IPS DF 6.9 (cell line): Measurements from ENCODE around the gene PPP6R1.
A peak's percentile ranks its signal among the peaks of the same experiment; 100 is the strongest.

Experiments
- DNase-seq: peaks from one replicate; pipeline ENCODE4 v3.0.0-alpha.2; 2013; ENCODE audit warnings: low read depth, low spot score
- H3K27ac ChIP-seq: one replicate; pipeline ENCODE4 v1.5.1; 2013; ENCODE audit warnings: low read length, control low read depth
- H3K27me3 ChIP-seq: 2 replicates; pipeline ENCODE4 v1.6.1; 2013; ENCODE audit warnings: mild to moderate bottlenecking, low read length; ENCODE audit not compliant: control insufficient read depth, insufficient read depth
- H3K36me3 ChIP-seq: 2 replicates; pipeline ENCODE4 v1.6.1; 2013; ENCODE audit warnings: low read length; ENCODE audit not compliant: control insufficient read depth, insufficient read depth
- H3K4me1 ChIP-seq: 2 replicates; pipeline ENCODE4 v1.6.1; 2013; ENCODE audit warnings: low read length; ENCODE audit not compliant: control insufficient read depth, insufficient read depth
- H3K4me3 ChIP-seq: 2 replicates; pipeline ENCODE4 v1.5.1; 2013; ENCODE audit warnings: mild to moderate bottlenecking, low read length
- H3K9me3 ChIP-seq: 2 replicates; pipeline ENCODE4 v1.6.1; 2013; ENCODE audit warnings: low read length, inconsistent platforms; ENCODE audit not compliant: control insufficient read depth, insufficient read depth
- WGBS: extraction: QIAGEN DNeasy Blood & Tissue Kit; methylation state at CpG from one replicate; pipeline ENCODE4 v1.1.7; 2013; ENCODE audit warnings: mixed read lengths, missing lambda C conversion rate; ENCODE audit not compliant: insufficient read length, insufficient coverage; 5-methylcytosine and 5-hydroxymethylcytosine counted together

The PPP6R1 gene

GRCh38 chr19:55224038-55224665, 34.7 kb downstream of the PPP6R1 start:
- Histone ChIP-seq H3K27ac (no peak overlapping the region), H3K4me3 (no peak overlapping the region), H3K27me3 (no peaks in the 10 kb centered on the region), H3K9me3 (no peaks in the 10 kb centered on the region), H3K4me1 (no peaks in the 10 kb centered on the region), H3K36me3 (peaks cover 4% of the 10 kb centered on the region; the same call in 1 of the 2 replicates)
- no peak for DNase-seq
- WGBS = no CpG with 5 or more reads among the region's 26 CpGs

GRCh38 chr19:55223291-55224037, 35.4 kb downstream of the PPP6R1 start:
- no peaks in the 10 kb centered on the region for H3K9me3 ChIP-seq
- H3K4me3 ChIP-seq = no peak overlapping the region
- WGBS = no CpG with 5 or more reads among the region's 17 CpGs
- DNase-seq = no peak
- H3K27me3 ChIP-seq = no peaks in the 10 kb centered on the region
- H3K36me3 ChIP-seq = 0 out of 2 replicates have a peak, but pooled peaks cover 4% of the 10 kb centered on the region
- H3K4me1 ChIP-seq = no peaks in the 10 kb centered on the region
- no peak overlapping the region for H3K27ac ChIP-seq

GRCh38 chr19:55220525-55220924, 38.3 kb downstream of the PPP6R1 start:
- no peaks in the 10 kb centered on the region; the same call in 1 of the 2 replicates for H3K27me3 ChIP-seq
- no peak for DNase-seq
- WGBS = no CpG with 5 or more reads among the region's 9 CpGs
- no peaks in the 10 kb centered on the region for H3K36me3 ChIP-seq
- H3K4me1 ChIP-seq = no peaks in the 10 kb centered on the region
- H3K9me3 ChIP-seq = no peaks in the 10 kb centered on the region
- no peak overlapping the region for H3K27ac ChIP-seq
- H3K4me3 ChIP-seq = no peak overlapping the region

GRCh38 chr19:55216461-55217198, 42.2 kb downstream of the PPP6R1 start:
- H3K27me3 ChIP-seq = no peaks in the 10 kb centered on the region; the same call in 1 of the 2 replicates
- no peak overlapping the region for H3K27ac ChIP-seq
- no CpG with 5 or more reads among the region's 36 CpGs for WGBS
- DNase-seq = peak; percentile 93
- H3K36me3 ChIP-seq = no peaks in the 10 kb centered on the region
- no peaks in the 10 kb centered on the region; the same call in 1 of the 2 replicates for H3K9me3 ChIP-seq
- peak overlapping the region; percentile 39; the same call in 1 of the 2 replicates for H3K4me3 ChIP-seq
- no peaks in the 10 kb centered on the region; the same call in 1 of the 2 replicates for H3K4me1 ChIP-seq

- no peak overlapping the region for H3K4me3 ChIP-seq
- no peak overlapping the region for H3K27ac ChIP-seq
- no peaks in the 10 kb centered on the region; the same call in 1 of the 2 replicates for H3K4me1 ChIP-seq
- WGBS = no CpG with 5 or more reads among the region's 7 CpGs
- H3K36me3 ChIP-seq = no peaks in the 10 kb centered on the region
- no peaks in the 10 kb centered on the region; the same call in 1 of the 2 replicates for H3K9me3 ChIP-seq
- no peak for DNase-seq
- H3K27me3 ChIP-seq = no peaks in the 10 kb centered on the region; the same call in 1 of the 2 replicates
Measured at GRCh38 chr19:55213547-55213946, 45.3 kb downstream of the PPP6R1 start.

GRCh38 chr19:55212447-55212846, 46.4 kb downstream of the PPP6R1 start:
- Histone ChIP-seq H3K27me3 (no peaks in the 10 kb centered on the region; the same call in 1 of the 2 replicates), H3K4me1 (no peaks in the 10 kb centered on the region; the same call in 1 of the 2 replicates), H3K27ac (no peak overlapping the region), H3K9me3 (no peaks in the 10 kb centered on the region; the same call in 1 of the 2 replicates), H3K4me3 (no peak overlapping the region), H3K36me3 (no peaks in the 10 kb centered on the region)
- no CpG with 5 or more reads among the region's 3 CpGs for WGBS
- no peak for DNase-seq

GRCh38 chr19:55209693-55210472, 48.9 kb downstream of the PPP6R1 start:
- H3K4me1 ChIP-seq = no peaks in the 10 kb centered on the region; the same call in 1 of the 2 replicates
- H3K9me3 ChIP-seq = no peaks in the 10 kb centered on the region; the same call in 1 of the 2 replicates
- no CpG with 5 or more reads among the region's 17 CpGs for WGBS
- H3K4me3 ChIP-seq = no peak overlapping the region
- no peak overlapping the region for H3K27ac ChIP-seq
- no peak for DNase-seq
- no peaks in the 10 kb centered on the region for H3K36me3 ChIP-seq
- H3K27me3 ChIP-seq = no peaks in the 10 kb centered on the region

- no peak for DNase-seq
- no peak within 1 kb of the TSS for H3K4me3 ChIP-seq
- H3K27ac ChIP-seq = no peak within 1 kb of the TSS
- no peaks in the 10 kb centered on the region for H3K27me3 ChIP-seq
- no peaks in the 10 kb centered on the region; the same call in 1 of the 2 replicates for H3K9me3 ChIP-seq
- WGBS = no CpG with 5 or more reads among the region's 18 CpGs
- H3K36me3 ChIP-seq = no peaks in the 10 kb centered on the region
- H3K4me1 ChIP-seq = no peaks in the 10 kb centered on the region; the same call in 1 of the 2 replicates
Measured at GRCh38 chr19:55208880-55209692, 49.7 kb downstream of the PPP6R1 start, which contains the start of gene PTPRH. Gene PTPRH (minus strand): TSS chr19:55209501. CDS start chr19:55209433, 68 bp downstream.
